Mucosa of stomach (tissue), 1 donor: ENCODE results near the gene MNT.

Experiments used
- H3K27me3 ChIP-seq: one replicate; pipeline ENCODE4 v1.7.0; 2013; ENCODE audit warnings: mild to moderate bottlenecking, low read length; ENCODE audit not compliant: control insufficient read depth, insufficient read depth
- H3K36me3 ChIP-seq: one replicate; pipeline ENCODE4 v1.7.0; 2013; ENCODE audit warnings: low read length; ENCODE audit not compliant: control insufficient read depth, insufficient read depth
- H3K4me1 ChIP-seq: one replicate; pipeline ENCODE4 v1.7.0; 2013; ENCODE audit warnings: mild to moderate bottlenecking, low read length; ENCODE audit not compliant: control insufficient read depth, insufficient read depth
- H3K4me3 ChIP-seq: one replicate; pipeline ENCODE4 v1.7.0; 2013; ENCODE audit warnings: low read length
- H3K9ac ChIP-seq: one replicate; pipeline ENCODE4 v1.7.0; 2013; ENCODE audit warnings: mild to moderate bottlenecking, low read length, moderate library complexity
- H3K9me3 ChIP-seq: one replicate; pipeline ENCODE4 v1.7.0; 2013; ENCODE audit warnings: mild to moderate bottlenecking, low read length, moderate library complexity; ENCODE audit not compliant: control insufficient read depth
- donor health status: Pancreatic carcinoma.

The MNT gene

DNA sequence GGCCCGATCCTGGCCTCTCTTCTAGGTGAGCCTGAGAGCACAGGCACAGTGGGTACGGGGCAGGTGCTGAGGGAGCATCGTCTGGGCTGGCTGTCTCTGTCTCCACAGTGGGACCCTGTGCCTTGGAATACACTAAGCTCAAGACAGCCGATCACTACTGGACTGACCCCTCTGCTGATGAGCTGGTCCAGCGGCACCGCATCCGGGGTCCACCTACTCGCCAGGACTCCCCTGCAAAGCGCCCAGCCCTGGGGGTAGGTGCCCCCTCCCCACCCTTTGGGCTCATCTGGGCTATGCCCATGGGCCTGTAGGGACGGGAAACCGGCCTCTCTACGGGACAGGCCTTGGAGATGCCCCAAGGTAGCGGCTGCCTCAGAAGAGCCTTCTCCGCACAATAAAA lies 38.0 kb downstream of the MNT start:
- H3K4me1 ChIP-seq, result peaks cover 40% of the 10 kb centered on the region
- no peaks in the 10 kb centered on the region for H3K36me3 ChIP-seq
- H3K27me3 ChIP-seq, result no peaks in the 10 kb centered on the region
- H3K9ac ChIP-seq, result no peak overlapping the region
- H3K4me3 ChIP-seq, result no peak overlapping the region
- H3K9me3 ChIP-seq, result no peaks in the 10 kb centered on the region

- peaks cover 41% of the 10 kb centered on the region for H3K4me1 ChIP-seq
- H3K4me3 ChIP-seq, result no peak overlapping the region
- H3K36me3 ChIP-seq, result no peaks in the 10 kb centered on the region
- H3K9me3 ChIP-seq, result no peaks in the 10 kb centered on the region
- H3K27me3 ChIP-seq, result no peaks in the 10 kb centered on the region
- no peak overlapping the region for H3K9ac ChIP-seq
Measured at GRCh38 chr17:2362416-2362815, 38.4 kb downstream of the MNT start.

DNA sequence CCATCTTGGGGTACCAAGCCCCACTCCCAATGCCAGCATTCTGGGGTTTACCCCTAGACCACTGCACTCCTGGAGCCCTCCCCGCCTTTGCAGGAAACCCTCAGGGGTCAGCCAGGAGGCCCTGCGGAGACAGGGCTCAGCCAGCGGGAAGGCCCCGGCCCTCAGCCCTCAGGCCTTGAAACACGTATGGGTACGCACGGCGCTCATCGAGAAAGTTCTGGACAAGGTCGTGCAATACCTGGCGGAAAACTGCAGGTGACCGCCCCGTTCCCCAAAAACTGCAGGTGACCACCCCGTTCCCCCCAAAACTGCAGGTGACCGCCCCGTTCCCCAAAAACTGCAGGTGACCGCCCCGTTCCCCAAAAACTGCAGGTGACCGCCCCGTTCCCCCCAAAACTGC lies 38.8 kb downstream of the MNT start:
- Histone ChIP-seq H3K36me3 (no peaks in the 10 kb centered on the region), H3K9me3 (no peaks in the 10 kb centered on the region), H3K9ac (no peak overlapping the region), H3K27me3 (no peaks in the 10 kb centered on the region), H3K4me1 (peaks cover 41% of the 10 kb centered on the region), H3K4me3 (no peak overlapping the region)

- H3K36me3 ChIP-seq, result no peaks in the 10 kb centered on the region
- no peak overlapping the region for H3K4me3 ChIP-seq
- H3K9me3 ChIP-seq, result no peaks in the 10 kb centered on the region
- no peaks in the 10 kb centered on the region for H3K27me3 ChIP-seq
- H3K9ac ChIP-seq, result no peak overlapping the region
- peaks cover 41% of the 10 kb centered on the region for H3K4me1 ChIP-seq
Measured at GRCh38 chr17:2361010-2361760, 39.7 kb downstream of the MNT start.

- Histone ChIP-seq H3K4me3 (no peak overlapping the region), H3K9ac (no peak overlapping the region), H3K27me3 (no peaks in the 10 kb centered on the region), H3K4me1 (peaks cover 41% of the 10 kb centered on the region), H3K9me3 (no peaks in the 10 kb centered on the region), H3K36me3 (no peaks in the 10 kb centered on the region)
Measured at GRCh38 chr17:2357931-2358434, 42.9 kb downstream of the MNT start.

- Histone ChIP-seq H3K9me3 (no peaks in the 10 kb centered on the region), H3K9ac (no peak overlapping the region), H3K36me3 (no peaks in the 10 kb centered on the region), H3K4me1 (peaks cover 41% of the 10 kb centered on the region), H3K27me3 (no peaks in the 10 kb centered on the region), H3K4me3 (no peak overlapping the region)
Measured at GRCh38 chr17:2357237-2357636, 43.6 kb downstream of the MNT start.

DNA sequence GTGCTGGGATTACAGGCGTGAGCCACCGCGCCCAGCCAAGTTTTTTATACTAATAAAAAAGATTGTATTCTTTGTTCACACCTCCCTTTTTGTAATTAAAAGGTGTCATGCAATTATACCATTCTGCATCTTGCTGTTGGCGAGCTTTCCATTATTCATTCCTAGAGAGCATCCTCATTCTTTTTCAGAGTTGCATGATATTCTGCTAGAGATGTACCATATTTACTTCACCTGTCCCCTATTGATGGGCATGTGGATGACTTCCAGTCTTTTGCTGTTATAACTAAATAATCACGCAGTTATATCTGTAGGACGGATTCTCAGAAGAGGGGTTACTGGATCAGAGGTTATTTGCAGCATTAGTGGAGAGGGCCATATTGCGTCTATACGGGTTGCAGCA lies 46.5 kb downstream of the MNT start:
- no peaks in the 10 kb centered on the region for H3K27me3 ChIP-seq
- H3K9ac ChIP-seq, result no peak overlapping the region
- H3K36me3 ChIP-seq, result no peaks in the 10 kb centered on the region
- no peaks in the 10 kb centered on the region for H3K9me3 ChIP-seq
- no peak overlapping the region for H3K4me3 ChIP-seq
- peaks cover 15% of the 10 kb centered on the region for H3K4me1 ChIP-seq

- Histone ChIP-seq H3K36me3 (no peaks in the 10 kb centered on the region), H3K27me3 (no peaks in the 10 kb centered on the region), H3K9ac (no peak overlapping the region), H3K4me3 (no peak overlapping the region), H3K9me3 (no peaks in the 10 kb centered on the region), H3K4me1 (peaks cover 18% of the 10 kb centered on the region)
Measured at GRCh38 chr17:2351269-2351668, 49.6 kb downstream of the MNT start.

- Histone ChIP-seq H3K36me3 (no peaks in the 10 kb centered on the region), H3K9me3 (no peaks in the 10 kb centered on the region), H3K4me1 (peaks cover 30% of the 10 kb centered on the region), H3K9ac (no peak overlapping the region), H3K4me3 (no peak overlapping the region), H3K27me3 (no peaks in the 10 kb centered on the region)
Measured at GRCh38 chr17:2347805-2348685, 52.8 kb downstream of the MNT start.

- Histone ChIP-seq H3K9me3 (no peaks in the 10 kb centered on the region), H3K9ac (no peak overlapping the region)
Measured at GRCh38 chr17:2346475-2346874, 54.4 kb downstream of the MNT start.

DNA sequence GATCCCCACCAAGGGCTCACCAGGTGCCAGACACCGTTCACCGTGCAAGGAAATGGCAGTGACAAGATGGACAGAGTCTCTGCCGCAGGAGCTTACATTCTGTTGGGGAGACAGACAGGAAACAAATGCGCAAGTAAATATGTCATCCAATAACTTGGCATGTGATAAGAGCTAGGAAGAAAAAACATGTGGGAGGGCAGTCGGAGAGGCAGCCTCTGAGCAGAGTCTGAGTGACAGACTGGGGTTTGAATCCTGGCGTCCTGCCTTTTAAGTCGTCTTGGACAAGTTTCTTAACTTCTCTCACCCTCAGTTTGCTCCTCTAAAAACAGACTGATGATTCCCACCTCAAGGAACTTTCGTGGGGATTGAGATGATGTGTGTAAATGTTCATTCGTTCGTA lies 56.3 kb downstream of the MNT start:
- H3K9me3 ChIP-seq, result no peaks in the 10 kb centered on the region
- peaks cover 31% of the 10 kb centered on the region for H3K4me1 ChIP-seq
- H3K4me3 ChIP-seq, result no peak overlapping the region
- no peaks in the 10 kb centered on the region for H3K27me3 ChIP-seq
- no peak overlapping the region for H3K9ac ChIP-seq
- no peaks in the 10 kb centered on the region for H3K36me3 ChIP-seq

More at GRCh38 chr17:2346475-2346874, 54.4 kb downstream of the MNT start:
- peaks cover 31% of the 10 kb centered on the region for H3K4me1 ChIP-seq
- H3K36me3 ChIP-seq, result no peaks in the 10 kb centered on the region
- no peaks in the 10 kb centered on the region for H3K27me3 ChIP-seq
- no peak overlapping the region for H3K4me3 ChIP-seq

- Histone ChIP-seq H3K4me1 (peaks cover 31% of the 10 kb centered on the region), H3K9me3 (no peaks in the 10 kb centered on the region), H3K4me3 (no peak overlapping the region), H3K36me3 (no peaks in the 10 kb centered on the region), H3K27me3 (no peaks in the 10 kb centered on the region), H3K9ac (no peak overlapping the region)
Measured at GRCh38 chr17:2343421-2343820, 57.4 kb downstream of the MNT start.
